ENCODE measurements around the gene FAM53B.

Gene FAM53B

DNA sequence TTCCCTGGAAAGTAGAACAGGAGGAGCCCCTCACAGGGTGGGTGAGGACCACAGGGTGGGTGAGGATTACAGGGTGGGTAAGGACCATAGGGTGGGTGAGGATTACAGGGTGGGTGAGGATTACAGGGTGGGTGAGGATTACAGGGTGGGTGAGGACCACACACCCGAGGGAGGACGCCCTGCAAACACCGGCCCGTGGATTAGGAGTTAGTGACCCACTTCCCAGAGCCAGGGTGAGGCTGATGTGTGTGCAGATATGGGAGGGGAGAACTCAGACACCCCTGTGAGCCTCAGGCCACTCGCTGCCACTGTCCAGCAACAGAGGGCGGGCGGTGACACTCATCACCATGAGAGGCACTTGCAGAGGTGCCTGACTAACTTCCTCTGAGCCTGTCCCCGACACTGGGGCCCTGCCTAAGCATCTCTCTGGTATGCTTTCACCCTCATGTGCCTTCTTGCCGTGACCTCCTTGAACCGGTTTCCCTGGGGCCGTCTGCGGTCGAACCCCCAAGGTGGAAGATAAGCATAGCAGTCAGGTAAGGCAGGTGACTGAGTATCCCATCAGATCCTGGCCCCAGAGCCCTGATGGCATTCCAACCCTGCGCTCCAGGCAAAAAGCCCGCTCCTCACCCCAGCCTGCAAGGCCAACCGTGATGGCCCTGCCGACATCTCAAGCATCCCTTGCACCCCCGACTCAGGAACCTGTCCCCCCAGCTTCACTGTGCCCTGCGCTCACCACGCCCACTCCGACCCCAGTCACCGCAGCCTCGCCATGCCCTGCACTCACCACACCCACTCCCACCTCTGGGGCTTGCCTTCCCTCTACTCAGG lies 74.1 kb downstream of the FAM53B start:
- Histone ChIP-seq H3K27ac (peak overlapping the region in 8 of 11 experiments; percentile 39 to 84 (median 56); a peak in 11 of 22 replicates), H3K4me3 (no peak overlapping the region), H3K36me3 (peaks cover 20 to 83% (median 53%) of the 10 kb centered on the region in 11 experiments; a peak in 19 of 22 replicates), H3K4me2 (peak overlapping the region; percentile 53 to 87 (median 74)), H3K9ac (peak overlapping the region in 6 of 11 experiments; percentile 16 to 53 (median 40); a peak in 4 of 22 replicates), H3K9me3 (replicated peaks in 1 of 11) (no peaks in the 10 kb centered on the region), H4K20me1 (peaks cover 42 to 99% (median 96%) of the 10 kb centered on the region in 11 experiments; a peak in 21 of 22 replicates), H3K4me1 (peaks cover 45 to 86% (median 68%) of the 10 kb centered on the region in 10 experiments), H3K27me3 (no peaks in the 10 kb centered on the region)
- TF ChIP-seq Cebpa-rat (IDR thresholded peaks at IDR 0.05), result no peak

DNA sequence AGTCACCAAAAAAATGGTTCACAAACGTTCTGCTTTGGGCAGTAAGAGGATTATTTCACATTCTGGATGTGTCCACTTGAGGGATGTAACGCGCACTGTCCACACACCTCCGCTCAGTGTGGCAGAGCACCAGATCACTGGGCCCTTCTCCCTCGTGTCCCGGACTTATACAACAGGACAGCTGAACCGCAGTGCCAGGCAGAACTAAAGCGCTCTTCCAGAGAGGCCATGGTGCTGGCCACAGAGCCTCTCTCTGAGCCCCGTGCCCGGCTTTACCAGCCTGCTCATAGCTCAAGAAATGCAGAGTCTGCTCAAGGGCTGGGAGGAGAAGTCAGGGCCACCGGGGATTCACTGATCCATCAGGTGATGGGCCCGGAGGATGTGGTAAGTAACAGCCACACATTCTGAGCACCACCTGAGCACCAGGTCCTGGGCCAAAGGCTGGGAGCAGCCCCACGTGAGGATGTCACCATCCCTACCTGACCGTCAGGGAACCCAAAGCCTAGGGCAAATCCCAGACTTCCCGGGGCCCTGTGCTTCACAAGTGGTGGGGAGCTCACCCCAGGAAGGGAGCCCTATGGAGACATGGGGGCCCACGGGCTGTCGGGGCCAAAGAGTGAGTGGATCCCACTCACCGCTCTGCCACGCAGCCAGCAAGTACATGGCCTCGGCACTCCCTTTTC lies 74.9 kb downstream of the FAM53B start:
- Histone ChIP-seq H3K4me1 (peaks cover 38 to 84% (median 65%) of the 10 kb centered on the region in 10 experiments), H4K20me1 (peaks cover 46 to 99% (median 97%) of the 10 kb centered on the region in 11 experiments; a peak in 21 of 22 replicates), H3K27ac (peak overlapping the region in 5 of 11 experiments; percentile 0 to 35 (median 23); a peak in 6 of 22 replicates), H3K4me3 (no peak overlapping the region), H3K27me3 (no peaks in the 10 kb centered on the region), H3K9me3 (replicated peaks in 1 of 11) (no peaks in the 10 kb centered on the region), H3K9ac (peak overlapping the region in 1 of 11 experiments; percentile 9; a peak in 1 of 22 replicates), H3K4me2 (peak overlapping the region in 1 of 11 experiments; percentile 5; a peak in 1 of 22 replicates), H3K36me3 (peaks cover 20 to 83% (median 55%) of the 10 kb centered on the region in 11 experiments; a peak in 20 of 22 replicates)
- no peak for TF ChIP-seq Cebpa-rat (IDR thresholded peaks at IDR 0.05)

DNA sequence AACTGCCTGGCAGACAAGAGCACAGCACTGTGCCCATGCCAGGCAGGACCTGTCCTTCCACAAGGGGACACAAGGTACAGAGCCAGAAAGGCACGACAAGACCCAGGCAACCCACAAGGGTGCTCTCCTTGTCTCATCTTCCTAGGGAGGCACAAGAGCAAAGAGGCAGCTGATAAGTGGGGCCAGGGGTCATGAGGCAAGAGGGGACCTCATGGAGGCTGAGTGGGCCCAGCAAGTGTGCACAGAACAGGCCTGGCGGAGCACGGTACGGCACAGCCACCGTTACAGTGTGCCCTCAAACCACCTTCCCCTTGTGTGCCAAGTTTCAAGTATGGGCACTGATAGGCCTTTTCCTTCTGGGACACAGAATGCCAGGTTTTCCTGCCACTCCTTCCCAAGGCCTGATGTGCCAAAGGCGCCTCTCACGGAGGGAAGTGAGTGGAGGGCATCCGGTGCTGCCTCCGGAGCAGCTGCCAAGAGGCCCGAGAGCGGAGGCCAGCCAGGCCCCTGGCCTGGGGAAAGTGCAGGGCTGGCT lies 75.6 kb downstream of the FAM53B start:
- TF ChIP-seq Cebpa-rat (IDR thresholded peaks at IDR 0.05), result no peak
- Histone ChIP-seq H3K4me2 (0 out of 22 replicates have a peak overlapping the region, but pooled peaks of 1 of the 11 experiments have one; percentile 5), H3K4me3 (no peak overlapping the region), H3K36me3 (peaks cover 15 to 83% (median 58%) of the 10 kb centered on the region in 11 experiments; a peak in 20 of 22 replicates), H4K20me1 (peaks cover 53 to 99% (median 97%) of the 10 kb centered on the region in 11 experiments; a peak in 21 of 22 replicates), H3K4me1 (peaks cover 37 to 77% (median 58%) of the 10 kb centered on the region in 10 experiments), H3K27ac (peak overlapping the region in 5 of 11 experiments; percentile 0 to 35 (median 29); a peak in 7 of 22 replicates), H3K9me3 (replicated peaks in 1 of 11) (no peaks in the 10 kb centered on the region), H3K27me3 (no peaks in the 10 kb centered on the region), H3K9ac (peak overlapping the region in 3 of 11 experiments; percentile 12 to 29 (median 18); a peak in 4 of 22 replicates)

DNA sequence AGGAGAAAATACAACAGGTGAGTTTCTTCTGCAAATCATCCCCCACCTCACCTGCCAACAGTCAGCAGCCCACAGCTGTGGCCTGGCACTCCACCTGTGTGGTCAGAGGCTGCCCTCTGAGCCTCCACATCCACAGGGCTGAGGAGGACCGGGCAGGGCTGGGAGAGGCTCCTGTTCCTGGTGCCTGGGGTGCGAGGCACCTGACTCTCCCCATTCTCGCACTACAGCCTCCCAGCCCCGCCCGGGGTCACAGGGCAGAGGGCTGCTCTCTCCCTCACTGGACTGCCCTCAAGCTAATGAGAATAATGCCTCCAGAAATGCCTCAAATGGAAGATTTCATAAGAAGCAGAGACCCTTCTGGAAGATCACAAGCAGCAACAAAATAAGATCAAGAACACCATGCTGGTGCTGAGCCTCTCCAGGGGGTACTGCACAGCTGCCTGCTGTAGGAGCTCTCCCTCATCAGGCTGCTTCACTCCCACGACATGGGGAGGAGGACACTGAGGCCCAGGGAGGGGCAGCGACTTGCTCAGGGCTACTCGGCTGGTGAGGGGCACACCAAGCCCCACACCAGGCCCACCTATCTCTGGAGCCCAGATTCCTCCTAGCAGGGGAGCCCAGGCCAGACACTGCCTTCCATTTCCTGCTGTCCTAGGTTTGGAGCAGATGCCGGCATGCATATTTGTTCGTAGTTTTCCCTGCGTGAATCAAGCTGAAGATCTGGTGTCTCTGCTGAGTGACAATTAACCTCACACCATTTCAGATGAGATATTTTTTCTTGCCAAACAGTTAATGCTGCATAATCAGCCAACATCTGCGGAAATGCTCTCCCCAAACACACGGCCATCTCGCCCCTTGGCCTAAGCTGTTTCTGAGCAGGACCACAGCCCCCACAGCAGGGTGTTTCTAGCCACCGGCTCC lies 76.5 kb downstream of the FAM53B start:
- peaks cover 28 to 68% (median 50%) of the 10 kb centered on the region in 10 experiments for H3K4me1 ChIP-seq
- H3K27ac ChIP-seq, result peak overlapping the region in 5 of 11 experiments; percentile 0 to 35 (median 21); a peak in 5 of 22 replicates
- peaks cover 21 to 83% (median 65%) of the 10 kb centered on the region in 11 experiments; a peak in 21 of 22 replicates for H3K36me3 ChIP-seq
- peaks cover 55 to 99% (median 97%) of the 10 kb centered on the region in 11 experiments; a peak in 21 of 22 replicates for H4K20me1 ChIP-seq
- H3K4me3 ChIP-seq, result no peak overlapping the region
- peak overlapping the region in 3 of 11 experiments; percentile 18 to 39 (median 29); a peak in 2 of 22 replicates for H3K9ac ChIP-seq
- TF ChIP-seq Cebpa-rat (IDR thresholded peaks at IDR 0.05), result no peak
- H3K27me3 ChIP-seq, result no peaks in the 10 kb centered on the region
- H3K9me3 ChIP-seq (replicated peaks in 1 of 11), result no peaks in the 10 kb centered on the region
- H3K4me2 ChIP-seq, result no peak overlapping the region

DNA sequence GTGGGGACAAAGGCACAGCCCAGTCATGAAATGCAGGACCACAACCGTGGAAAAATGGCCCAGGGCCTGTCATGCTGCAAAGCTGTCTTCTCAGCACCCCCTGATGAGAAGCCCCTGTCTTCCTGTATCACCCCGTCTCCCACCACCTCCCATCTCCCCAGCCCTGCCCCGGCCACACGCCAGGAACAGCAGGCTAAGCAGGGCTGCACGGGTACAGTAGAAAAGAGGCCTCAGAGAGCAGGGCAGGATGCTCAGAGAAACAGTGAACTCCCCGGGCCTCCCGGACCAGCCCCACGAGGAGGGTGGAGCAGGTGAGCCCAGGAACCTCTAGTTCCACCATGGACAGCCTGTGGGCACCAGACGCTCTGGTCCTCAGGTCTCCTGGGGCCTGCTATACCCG lies 77.7 kb downstream of the FAM53B start:
- Histone ChIP-seq H3K9me3 (replicated peaks in 1 of 11) (no peaks in the 10 kb centered on the region), H3K4me2 (no peak overlapping the region; a peak in 1 of 22 replicates), H3K27ac (no peak overlapping the region; a peak in 1 of 22 replicates), H3K36me3 (peaks cover 20 to 78% (median 63%) of the 10 kb centered on the region in 11 experiments; a peak in 21 of 22 replicates), H4K20me1 (peaks cover 55 to 94% (median 91%) of the 10 kb centered on the region in 11 experiments; a peak in 21 of 22 replicates), H3K4me1 (peaks cover 16 to 56% (median 38%) of the 10 kb centered on the region in 10 experiments), H3K4me3 (no peak overlapping the region), H3K27me3 (no peaks in the 10 kb centered on the region), H3K9ac (no peak overlapping the region)
- TF ChIP-seq Cebpa-rat (IDR thresholded peaks at IDR 0.05), result no peak

DNA sequence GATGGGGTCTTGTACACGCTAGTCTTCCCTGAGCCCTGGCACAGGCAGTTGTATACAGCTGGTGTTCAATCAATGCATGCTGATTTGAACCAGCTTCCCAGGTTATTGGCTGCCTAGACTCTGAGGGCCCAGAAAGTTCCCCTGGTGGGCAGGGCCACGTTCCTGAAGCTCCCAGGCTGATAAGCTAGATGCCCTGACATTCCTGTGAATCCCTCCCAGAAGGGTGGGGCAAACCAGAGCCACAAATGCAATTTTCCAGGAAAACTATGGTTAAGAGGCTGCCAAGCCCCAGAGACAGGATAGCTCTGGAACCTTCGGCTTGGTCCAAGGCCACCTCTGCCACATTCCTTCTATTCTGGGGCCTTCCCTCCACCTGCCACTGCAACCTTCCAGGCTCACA lies 78.2 kb downstream of the FAM53B start:
- no peak for TF ChIP-seq Cebpa-rat (IDR thresholded peaks at IDR 0.05)
- Histone ChIP-seq H3K36me3 (peaks cover 21 to 81% (median 66%) of the 10 kb centered on the region in 11 experiments; a peak in 21 of 22 replicates), H3K9ac (no peak overlapping the region), H3K27ac (no peak overlapping the region), H3K27me3 (no peaks in the 10 kb centered on the region), H4K20me1 (peaks cover 51 to 94% (median 91%) of the 10 kb centered on the region in 11 experiments; a peak in 21 of 22 replicates), H3K4me2 (no peak overlapping the region), H3K4me3 (no peak overlapping the region), H3K9me3 (replicated peaks in 1 of 11) (no peaks in the 10 kb centered on the region), H3K4me1 (peaks cover 11 to 51% (median 33%) of the 10 kb centered on the region in 10 experiments)

DNA sequence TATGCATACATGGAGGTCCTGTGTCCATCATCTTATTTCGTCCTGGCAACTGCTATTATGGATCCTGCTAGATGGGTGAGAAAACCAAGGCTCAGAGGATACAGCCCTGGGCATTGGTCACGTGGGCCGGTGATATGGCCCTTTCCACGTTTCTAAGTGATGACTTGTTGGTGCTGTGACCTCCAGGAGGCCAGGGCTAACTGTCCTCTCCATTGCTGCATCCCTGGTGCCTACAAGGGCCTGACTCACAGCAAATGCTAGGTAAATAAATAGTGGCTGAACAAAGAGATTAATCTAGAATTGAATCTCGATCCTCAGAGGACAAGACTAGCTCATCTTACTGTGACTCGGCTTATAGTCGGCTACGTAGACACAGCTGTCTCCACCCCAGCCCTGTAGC lies 78.6 kb downstream of the FAM53B start:
- peaks cover 48 to 94% (median 90%) of the 10 kb centered on the region in 11 experiments; a peak in 21 of 22 replicates for H4K20me1 ChIP-seq
- H3K9ac ChIP-seq, result 0 out of 22 replicates have a peak overlapping the region, but pooled peaks of 1 of the 11 experiments have one; percentile 9

More for the DNA sequence above, 78.6 kb downstream of the FAM53B start:
- Histone ChIP-seq H3K27me3 (no peaks in the 10 kb centered on the region), H3K4me1 (peaks cover 6 to 49% (median 31%) of the 10 kb centered on the region in 10 experiments), H3K4me3 (no peak overlapping the region), H3K27ac (no peak overlapping the region; a peak in 1 of 22 replicates), H3K9me3 (replicated peaks in 1 of 11) (no peaks in the 10 kb centered on the region), H3K4me2 (0 out of 22 replicates have a peak overlapping the region, but pooled peaks of 2 of the 11 experiments have one; percentile 1 to 10), H3K36me3 (peaks cover 21 to 85% (median 67%) of the 10 kb centered on the region in 11 experiments; a peak in 21 of 22 replicates)
- TF ChIP-seq Cebpa-rat (IDR thresholded peaks at IDR 0.05), result no peak

All from BLaER1 treated with 17β-estradiol and CSF1 and Interleukin-3, amounts not matched to agents 10 nM and 100 nM (cell line).